GM20431 (cell line): Measurements from ENCODE around the gene CEP112.
"Not testable (repeated sequence)": the region's sequence is repeated elsewhere in the genome, so short reads cannot be mapped to it uniquely, and the experiment has no call there.

Experiments
- in situ Hi-C: fragments of 300-500 bp; cut with MseI, MboI; formaldehyde crosslinking; loops from one replicate; pipeline ENCODE4 v1.15.0; 2020; ENCODE audit warnings: low sequenced_read_pairs; ENCODE audit not compliant: unreplicated experiment

The CEP112 gene

DNA sequence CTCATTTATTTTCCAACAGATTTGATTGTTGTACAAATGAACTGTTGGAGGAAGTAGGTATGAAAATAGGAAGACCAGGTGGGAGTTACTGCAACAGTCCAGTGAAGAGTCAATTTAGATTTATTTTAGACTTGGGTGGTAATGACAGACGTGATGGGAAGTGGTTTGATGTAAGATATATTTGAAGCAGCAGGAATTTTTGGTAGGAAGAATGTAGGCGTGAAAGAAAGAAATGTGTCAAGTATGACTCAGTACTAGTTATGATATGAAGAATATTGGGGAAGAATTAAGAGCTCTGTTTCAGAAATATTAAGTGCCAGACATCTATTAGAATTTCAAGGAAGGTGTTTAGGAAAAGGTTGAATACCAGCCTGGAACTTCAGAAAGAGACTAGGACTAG is 382.6 kb downstream of the CEP112 start:
- in situ Hi-C loops: no loop called here

- in situ Hi-C loops: not testable (repeated sequence)
These were observed 383.4 kb downstream of the CEP112 start for GRCh38 chr17:65808566-65808965.

DNA sequence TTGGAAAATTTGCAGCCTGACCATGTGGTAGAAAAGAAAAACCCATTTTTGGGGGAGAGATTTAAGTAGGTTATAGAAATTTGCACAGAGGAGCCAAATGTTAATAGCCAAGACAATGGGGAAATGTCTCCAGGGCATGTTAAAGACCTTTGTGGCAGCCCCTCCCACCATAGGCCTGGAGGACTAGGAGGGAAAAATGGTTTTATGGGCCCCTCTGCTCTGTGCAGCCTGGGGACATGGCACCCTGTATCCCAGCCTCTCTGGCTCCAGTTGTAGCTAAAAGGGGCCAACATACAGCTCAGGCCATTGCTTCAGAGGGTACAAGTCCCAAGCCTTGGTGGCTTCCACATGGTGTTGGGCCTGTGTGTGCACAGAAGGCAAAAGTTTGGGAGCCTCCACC is 384.6 kb downstream of the CEP112 start:
- in situ Hi-C loops: no loop called here

- in situ Hi-C loops: no loop called here
These were observed 390.4 kb downstream of the CEP112 start for GRCh38 chr17:65801513-65801912.

- in situ Hi-C loops: no loop called here
These were observed 391.3 kb downstream of the CEP112 start for GRCh38 chr17:65800655-65801054.

DNA sequence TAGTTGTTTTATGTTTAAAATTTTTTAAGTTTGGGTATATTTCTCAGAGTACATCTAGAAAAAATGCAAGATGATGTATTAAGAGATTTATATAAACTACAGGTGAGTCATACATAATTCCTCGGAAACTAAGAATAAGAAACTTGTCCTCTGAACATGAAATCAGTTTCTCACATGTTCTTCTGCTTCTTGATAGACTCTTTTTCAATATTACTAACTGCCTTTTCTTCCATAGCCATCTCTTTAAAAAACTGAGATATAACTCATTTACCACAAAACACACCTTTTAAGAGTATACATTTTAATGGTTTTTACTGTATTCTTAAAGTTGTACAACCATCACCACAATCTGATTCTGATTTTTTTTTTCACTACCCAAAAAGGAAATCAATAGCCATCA is 392.1 kb downstream of the CEP112 start:
- in situ Hi-C loops: no loop called here

- in situ Hi-C loops: no loop called here
These were observed 392.5 kb downstream of the CEP112 start for GRCh38 chr17:65799454-65799853.

DNA sequence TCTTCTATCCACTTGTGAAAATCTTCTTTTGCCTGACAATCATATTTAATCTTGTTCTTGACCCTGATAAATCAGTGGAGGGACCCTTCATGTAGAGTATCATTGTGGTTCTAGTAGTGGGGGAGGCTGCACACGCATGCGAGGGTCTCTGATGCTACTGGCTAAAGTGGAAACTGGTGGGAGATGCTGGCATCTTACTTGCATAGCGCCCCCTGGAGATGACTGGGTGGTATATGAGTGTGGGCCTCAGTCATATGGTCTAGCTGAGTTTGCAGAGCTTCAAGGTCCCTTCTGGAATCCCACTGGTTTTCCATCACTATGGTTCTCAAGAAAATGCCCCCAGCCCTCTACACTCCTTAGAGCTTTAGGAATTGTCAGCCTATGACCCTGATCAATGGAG is 394.1 kb downstream of the CEP112 start:
- in situ Hi-C loops: no loop called here

DNA sequence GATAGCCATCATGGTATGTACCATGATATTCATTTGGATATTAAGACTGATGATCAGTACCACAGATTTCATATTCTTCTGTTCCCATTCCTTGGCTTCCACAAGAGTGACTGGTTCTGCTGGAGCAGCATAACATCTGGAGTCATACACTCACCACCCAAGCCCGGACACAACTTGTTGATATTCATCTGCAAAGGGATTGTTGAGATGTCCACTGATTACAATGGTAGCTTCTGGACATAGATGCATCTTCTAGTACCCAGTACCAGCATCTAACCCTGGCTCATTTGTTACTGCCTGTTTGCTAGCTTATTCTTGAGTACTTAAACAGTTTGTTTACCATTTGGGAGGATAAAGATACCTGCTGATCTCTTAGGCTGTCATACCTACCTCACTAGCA is 394.8 kb downstream of the CEP112 start:
- in situ Hi-C loops: no loop called here

GRCh38 chr17:65794572-65794971 is 397.4 kb downstream of the CEP112 start:
- in situ Hi-C loops: no loop called here

DNA sequence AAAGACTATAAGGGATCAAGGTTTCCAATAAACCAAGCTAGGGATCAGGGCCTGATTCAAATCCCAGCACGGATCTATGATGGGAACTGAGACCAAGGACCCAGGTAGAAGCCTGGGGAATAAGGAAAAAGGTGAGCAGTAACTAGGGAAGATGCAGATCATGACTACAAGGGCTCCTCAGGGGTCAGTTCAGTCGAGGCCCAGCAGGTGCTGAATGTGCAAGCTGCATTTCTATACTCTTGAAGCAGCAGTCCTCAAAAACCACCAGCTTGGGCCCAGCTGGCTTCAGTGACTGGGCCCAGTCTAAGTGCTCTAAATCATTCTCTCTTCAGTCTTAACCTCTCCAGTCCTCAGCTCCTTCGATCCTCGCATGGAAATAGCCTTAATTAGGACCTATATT is 401.7 kb downstream of the CEP112 start:
- in situ Hi-C loops: no loop called here

DNA sequence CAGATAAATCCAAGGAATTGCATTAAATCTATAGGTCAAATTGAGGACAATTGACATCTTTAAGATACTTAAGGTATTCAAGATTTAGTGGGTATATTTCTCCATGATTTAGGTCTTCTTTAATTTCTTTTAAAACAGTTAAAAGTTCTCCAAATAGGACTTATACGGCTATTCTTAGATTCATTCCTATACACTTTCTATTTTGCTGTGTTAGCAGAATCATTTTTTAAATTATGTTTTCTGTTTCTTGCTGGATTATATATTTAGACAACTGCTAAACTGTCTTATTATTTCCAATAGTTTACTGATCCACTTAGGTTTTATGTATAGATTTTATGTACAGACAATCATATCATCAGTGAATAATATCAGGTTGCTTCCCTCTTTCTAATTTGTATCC is 404.4 kb downstream of the CEP112 start:
- in situ Hi-C loops: no loop called here

DNA sequence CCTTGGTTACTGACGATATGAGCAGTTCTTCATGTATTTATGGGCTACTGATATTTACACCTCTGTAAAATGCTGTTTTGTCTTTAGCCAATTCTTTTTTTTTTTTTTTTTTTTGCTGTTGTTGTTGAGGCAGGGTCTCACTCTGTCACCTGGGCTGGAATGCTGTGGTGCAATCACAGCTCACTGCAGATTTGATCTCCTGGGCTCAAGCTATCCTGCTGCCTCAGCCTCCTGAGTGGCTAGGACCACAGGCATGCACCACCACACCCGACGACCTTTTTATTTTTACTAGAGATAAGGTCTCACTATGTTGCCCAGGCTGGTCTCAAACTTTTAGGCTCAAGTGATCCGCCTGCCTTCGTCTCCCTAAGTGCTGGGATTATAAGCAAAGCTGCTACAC is 405.5 kb downstream of the CEP112 start:
- in situ Hi-C loops: no loop called here

- in situ Hi-C loops: no loop called here
These were observed 406.8 kb downstream of the CEP112 start for GRCh38 chr17:65785109-65785508.

DNA sequence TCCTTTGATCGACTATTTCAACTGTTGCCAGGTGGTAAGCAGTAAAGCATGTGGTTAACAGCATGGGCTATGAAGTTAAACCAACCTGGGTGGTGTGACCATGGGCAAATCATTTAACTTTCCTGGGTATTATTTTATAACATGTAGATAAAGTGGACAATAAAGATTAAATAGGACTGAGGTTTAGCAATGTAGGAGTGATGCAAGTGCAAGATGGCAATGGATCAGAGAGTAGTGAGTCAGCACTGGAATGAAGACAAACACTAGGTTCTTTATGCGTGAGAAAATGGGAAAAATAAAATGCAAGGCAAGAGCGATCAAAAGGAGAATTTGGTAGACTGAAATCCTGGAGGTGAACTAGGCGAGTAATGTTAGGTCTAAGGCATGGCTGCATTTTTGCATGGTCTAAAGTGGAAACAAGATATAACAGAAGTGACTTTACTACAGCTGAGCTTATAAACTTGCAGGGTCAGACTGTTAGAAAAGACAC is 408.0 kb downstream of the CEP112 start:
- in situ Hi-C loops: no loop called here

DNA sequence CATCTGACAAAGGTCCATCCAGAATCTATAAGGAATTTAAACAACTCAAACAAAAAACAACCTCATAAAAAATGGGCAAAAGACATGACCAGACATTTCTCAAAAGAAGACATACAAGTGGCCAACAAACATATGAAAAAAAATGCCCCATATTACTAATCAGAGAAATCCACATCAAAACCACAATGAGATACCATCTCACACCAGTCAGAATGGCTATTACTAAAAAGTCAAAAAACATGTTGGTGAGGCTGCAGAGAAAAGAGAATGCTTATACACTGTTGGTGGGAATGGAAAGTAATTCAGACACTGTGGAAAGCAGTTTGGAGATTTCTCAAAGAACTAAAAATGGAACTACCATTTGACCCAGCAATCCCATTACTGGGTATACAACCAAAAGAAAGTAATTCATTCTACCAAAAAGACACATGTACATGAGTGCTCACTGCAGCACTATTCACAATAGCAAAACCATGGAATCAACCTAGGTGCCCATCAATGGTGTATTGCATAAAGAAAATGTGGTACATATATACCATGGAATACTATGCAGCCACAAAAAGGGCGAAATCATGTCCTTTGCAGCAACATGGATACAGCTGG is 409.7 kb downstream of the CEP112 start:
- in situ Hi-C loops: not testable (repeated sequence)

GRCh38 chr17:65780111-65780510 is 411.8 kb downstream of the CEP112 start:
- in situ Hi-C loops: no loop called here

DNA sequence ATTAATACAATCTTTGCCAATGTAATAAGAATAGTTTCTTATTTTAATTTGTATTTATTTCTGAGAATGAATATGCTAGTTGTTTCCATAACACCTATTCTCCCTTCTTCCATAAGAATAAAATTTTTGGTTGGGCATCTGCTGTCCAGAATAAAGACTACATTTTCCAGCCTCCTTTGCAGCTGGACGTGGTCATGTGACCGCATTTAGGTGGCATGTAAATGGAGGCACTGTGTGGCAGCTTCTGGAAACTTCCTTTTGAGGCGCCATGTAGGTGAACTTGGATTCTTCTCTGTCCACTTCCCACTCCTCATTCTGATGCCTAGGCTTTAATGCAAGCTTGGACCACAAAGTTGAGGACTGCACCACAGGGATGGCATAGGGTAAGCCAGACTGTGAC is 415.0 kb downstream of the CEP112 start:
- in situ Hi-C loops: no loop called here

GRCh38 chr17:65774787-65775186 is 417.1 kb downstream of the CEP112 start:
- in situ Hi-C loops: no loop called here

GRCh38 chr17:65772989-65773388 is 418.9 kb downstream of the CEP112 start:
- in situ Hi-C loops: no loop called here

GRCh38 chr17:65771704-65772103 is 420.2 kb downstream of the CEP112 start:
- in situ Hi-C loops: no loop called here

GRCh38 chr17:65763786-65764185 is 428.1 kb downstream of the CEP112 start:
- in situ Hi-C loops: no loop called here
